HG03439 (cell line): ENCODE data around the gene DDX18.

Source experiments
- ATAC-seq: cut with Tn5 transposase; IDR thresholded peaks from one replicate; pipeline ENCODE4 v1.9.1; 2021; ENCODE audit warnings: mild to moderate bottlenecking, moderate library complexity; ENCODE audit not compliant: unreplicated experiment

DDX18 gene

GRCh38 chr2:117833911-117834310, 19.4 kb downstream of the DDX18 start:
- ATAC-seq = no peak

GRCh38 chr2:117834992-117835391, 20.5 kb downstream of the DDX18 start:
- ATAC-seq = no peak

GRCh38 chr2:117835990-117836760, 21.7 kb downstream of the DDX18 start:
- ATAC-seq = no peak

- ATAC-seq = no peak
Measured at GRCh38 chr2:117845304-117845703, 30.8 kb downstream of the DDX18 start.

- no peak for ATAC-seq
Measured at GRCh38 chr2:117850015-117850414, 35.5 kb downstream of the DDX18 start.

GRCh38 chr2:117850461-117850860, 36.0 kb downstream of the DDX18 start:
- no peak for ATAC-seq

GRCh38 chr2:117851969-117852368, 37.5 kb downstream of the DDX18 start:
- ATAC-seq = no peak

GRCh38 chr2:117853316-117853715, 38.8 kb downstream of the DDX18 start:
- ATAC-seq = no peak

- no peak for ATAC-seq
Measured at GRCh38 chr2:117853873-117854272, 39.4 kb downstream of the DDX18 start.

- no peak for ATAC-seq
Measured at GRCh38 chr2:117854610-117855009, 40.1 kb downstream of the DDX18 start.

GRCh38 chr2:117855886-117856285, 41.4 kb downstream of the DDX18 start:
- ATAC-seq = no peak

- ATAC-seq = no peak
Measured at GRCh38 chr2:117856415-117857210, 42.1 kb downstream of the DDX18 start.

- ATAC-seq = no peak
Measured at GRCh38 chr2:117858336-117858735, 43.8 kb downstream of the DDX18 start.

GRCh38 chr2:117858892-117859531, 44.5 kb downstream of the DDX18 start:
- no peak for ATAC-seq

- ATAC-seq = no peak
Measured at GRCh38 chr2:117859532-117859911, 45.0 kb downstream of the DDX18 start.

- ATAC-seq = no peak
Measured at GRCh38 chr2:117859924-117860647, 45.6 kb downstream of the DDX18 start.

GRCh38 chr2:117862459-117862858, 48.0 kb downstream of the DDX18 start:
- ATAC-seq = no peak

- ATAC-seq = no peak
Measured at GRCh38 chr2:117875786-117876185, 61.3 kb downstream of the DDX18 start.

- ATAC-seq = no peak
Measured at GRCh38 chr2:117879003-117879402, 64.5 kb downstream of the DDX18 start.
